IMR-90 (cell line): ENCODE results near the gene INSL3.

Experiments
- BHLHE40 ChIP-seq: fragments of 150-350 bp; IDR thresholded peaks from 2 replicates; pipeline ENCODE4 v1.6.1; 2016; ENCODE audit warnings: mild to moderate bottlenecking, low read depth, low read length
- CEBPB ChIP-seq: IDR thresholded peaks from 2 replicates; pipeline ENCODE4 v1.6.1; 2012; ENCODE audit warnings: low read depth, low read length, improper control_type of control experiment
- CHD1 ChIP-seq: IDR thresholded peaks from 2 replicates; pipeline ENCODE4 v1.6.1; 2012; ENCODE audit warnings: low read depth, low read length, improper control_type of control experiment
- CTCF ChIP-seq: conservative IDR thresholded peaks from 2 replicates; pipeline ENCODE4 v1.5.1; 2012; ENCODE audit warnings: mild to moderate bottlenecking, low read depth, low read length, improper control_type of control experiment
- FOS ChIP-seq: fragments of 150-350 bp; IDR thresholded peaks from 2 replicates; pipeline ENCODE4 v1.6.1; 2016; ENCODE audit warnings: low read depth, low read length
- MXI1 ChIP-seq: IDR thresholded peaks from 2 replicates; pipeline ENCODE4 v1.6.1; 2012; ENCODE audit warnings: low read depth, mild to moderate bottlenecking, low read length, moderate library complexity, borderline replicate concordance
- POLR2A ChIP-seq: IDR thresholded peaks from 2 replicates; pipeline ENCODE4 v1.6.1; 2012; ENCODE audit warnings: mild to moderate bottlenecking, low read depth, low read length
- RAD21 ChIP-seq: IDR thresholded peaks from 2 replicates; pipeline ENCODE4 v1.6.1; 2012; ENCODE audit warnings: low read length, improper control_type of control experiment
- RCOR1 ChIP-seq: IDR thresholded peaks from 2 replicates; pipeline ENCODE4 v1.6.1; 2012; ENCODE audit warnings: mild to moderate bottlenecking, low read length, improper control_type of control experiment; ENCODE audit not compliant: insufficient replicate concordance
- SMC3 ChIP-seq: fragments of 150-350 bp; IDR thresholded peaks from 2 replicates; pipeline ENCODE4 v1.6.1; 2016; ENCODE audit warnings: low read depth, mild to moderate bottlenecking, antibody characterized with exemption, low read length, moderate library complexity
- USF2 ChIP-seq: fragments of 150-350 bp; IDR thresholded peaks from 2 replicates; pipeline ENCODE4 v1.6.1; 2017; ENCODE audit warnings: mild to moderate bottlenecking, antibody characterized with exemption, low read length, low read depth

GRCh38 chr19:17837972-17838371 is 16.7 kb upstream of the INSL3 start:
- TF ChIP-seq CTCF, result no peak
- TF ChIP-seq MXI1, result no peak
- no peak for TF ChIP-seq POLR2A
- no peak for TF ChIP-seq RCOR1
- no peak for TF ChIP-seq CEBPB
- no peak for TF ChIP-seq CHD1
- TF ChIP-seq FOS, result no peak
- TF ChIP-seq SMC3, result no peak
- no peak for TF ChIP-seq RAD21
- no peak for TF ChIP-seq BHLHE40
- TF ChIP-seq USF2, result no peak
